PFSK-1 (cell line): ENCODE results near the gene TANGO6.

Source experiments
- FOXP2 ChIP-seq: optimal IDR thresholded peaks from 2 replicates; pipeline ENCODE3; 2011; ENCODE audit warnings: borderline replicate concordance, control low read depth, inconsistent platforms; ENCODE audit not compliant: insufficient read depth; ENCODE audit errors: extremely low read length, extremely low read depth
- POLR2AphosphoS5 ChIP-seq: IDR thresholded peaks from 2 replicates; pipeline ENCODE4 v1.6.1; 2012; ENCODE audit warnings: low read depth, mild to moderate bottlenecking, control low read depth, low read length, moderate library complexity
- SIN3A ChIP-seq: IDR thresholded peaks from 2 replicates; pipeline ENCODE4 v1.6.1; 2012; ENCODE audit warnings: mild to moderate bottlenecking, low read length, moderate library complexity, borderline replicate concordance; ENCODE audit not compliant: insufficient read depth
- TAF1 ChIP-seq: IDR thresholded peaks from 2 replicates; pipeline ENCODE4 v1.6.1; 2012; ENCODE audit warnings: low read length, control low read depth, borderline replicate concordance; ENCODE audit not compliant: insufficient read depth
- TF ChIP-seq, protein P1 (sequence below), 2 experiments: IDR thresholded peaks; 2 replicates each; pipeline versions ENCODE4 v1.6.1 to v1.8.0; 2011 to 2012; ENCODE audit warnings: low read depth in 2 of 2, low read length in 2 of 2, control low read depth in 1 of 2, inconsistent platforms in 1 of 2, mild to moderate bottlenecking in 1 of 2, moderate library complexity in 1 of 2; ENCODE audit not compliant: insufficient read depth in 1 of 2

Gene TANGO6

DNA sequence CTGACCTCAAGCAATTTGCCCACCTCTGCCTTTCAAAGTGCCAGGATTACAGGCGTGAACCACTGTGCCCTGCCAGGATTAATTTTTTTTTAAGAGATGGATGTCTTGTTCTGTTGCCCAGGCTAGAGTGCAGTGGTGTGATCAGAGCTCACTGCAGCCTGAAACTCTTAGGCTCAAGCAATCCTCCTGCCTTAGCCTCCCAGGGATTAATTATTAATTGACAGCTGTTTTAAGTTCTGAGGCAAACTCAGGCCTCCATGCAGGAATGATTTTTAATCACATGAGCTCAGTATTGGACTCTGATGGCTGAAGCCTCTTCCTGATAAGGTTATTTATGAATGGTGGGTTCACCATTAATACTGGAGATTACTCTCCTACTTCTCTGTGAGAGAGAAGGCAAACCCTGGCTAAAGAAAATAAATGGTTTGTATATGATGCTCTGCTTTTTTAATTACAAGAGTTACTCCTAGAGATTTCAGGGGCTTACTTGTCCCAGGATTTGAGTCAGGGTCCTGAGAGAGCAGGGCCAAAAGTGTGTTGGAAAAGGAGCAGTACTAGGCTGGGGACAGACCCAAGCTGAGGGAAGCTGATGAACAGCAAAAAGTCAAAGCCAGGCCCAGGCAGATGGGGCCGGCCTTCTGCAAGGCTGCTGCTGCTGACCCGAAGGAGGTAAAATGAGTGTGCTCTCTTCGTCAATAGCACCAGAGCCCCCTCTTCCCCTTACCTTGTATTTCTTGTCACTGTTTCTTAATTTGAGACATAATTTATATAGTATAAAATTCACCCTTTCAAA is 205.2 kb downstream of the TANGO6 start:
- TF ChIP-seq TAF1 (no peak), POLR2AphosphoS5 (no peak), SIN3A (no peak), FOXP2 (no peak)
- TF ChIP-seq, protein P1, sequence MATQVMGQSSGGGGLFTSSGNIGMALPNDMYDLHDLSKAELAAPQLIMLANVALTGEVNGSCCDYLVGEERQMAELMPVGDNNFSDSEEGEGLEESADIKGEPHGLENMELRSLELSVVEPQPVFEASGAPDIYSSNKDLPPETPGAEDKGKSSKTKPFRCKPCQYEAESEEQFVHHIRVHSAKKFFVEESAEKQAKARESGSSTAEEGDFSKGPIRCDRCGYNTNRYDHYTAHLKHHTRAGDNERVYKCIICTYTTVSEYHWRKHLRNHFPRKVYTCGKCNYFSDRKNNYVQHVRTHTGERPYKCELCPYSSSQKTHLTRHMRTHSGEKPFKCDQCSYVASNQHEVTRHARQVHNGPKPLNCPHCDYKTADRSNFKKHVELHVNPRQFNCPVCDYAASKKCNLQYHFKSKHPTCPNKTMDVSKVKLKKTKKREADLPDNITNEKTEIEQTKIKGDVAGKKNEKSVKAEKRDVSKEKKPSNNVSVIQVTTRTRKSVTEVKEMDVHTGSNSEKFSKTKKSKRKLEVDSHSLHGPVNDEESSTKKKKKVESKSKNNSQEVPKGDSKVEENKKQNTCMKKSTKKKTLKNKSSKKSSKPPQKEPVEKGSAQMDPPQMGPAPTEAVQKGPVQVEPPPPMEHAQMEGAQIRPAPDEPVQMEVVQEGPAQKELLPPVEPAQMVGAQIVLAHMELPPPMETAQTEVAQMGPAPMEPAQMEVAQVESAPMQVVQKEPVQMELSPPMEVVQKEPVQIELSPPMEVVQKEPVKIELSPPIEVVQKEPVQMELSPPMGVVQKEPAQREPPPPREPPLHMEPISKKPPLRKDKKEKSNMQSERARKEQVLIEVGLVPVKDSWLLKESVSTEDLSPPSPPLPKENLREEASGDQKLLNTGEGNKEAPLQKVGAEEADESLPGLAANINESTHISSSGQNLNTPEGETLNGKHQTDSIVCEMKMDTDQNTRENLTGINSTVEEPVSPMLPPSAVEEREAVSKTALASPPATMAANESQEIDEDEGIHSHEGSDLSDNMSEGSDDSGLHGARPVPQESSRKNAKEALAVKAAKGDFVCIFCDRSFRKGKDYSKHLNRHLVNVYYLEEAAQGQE (IDR thresholded peaks at IDR 0.05; ENCODE audit: insufficient read depth in 1 of 2, low read depth in 2 of 2, low read length in 2 of 2) = no peak

DNA sequence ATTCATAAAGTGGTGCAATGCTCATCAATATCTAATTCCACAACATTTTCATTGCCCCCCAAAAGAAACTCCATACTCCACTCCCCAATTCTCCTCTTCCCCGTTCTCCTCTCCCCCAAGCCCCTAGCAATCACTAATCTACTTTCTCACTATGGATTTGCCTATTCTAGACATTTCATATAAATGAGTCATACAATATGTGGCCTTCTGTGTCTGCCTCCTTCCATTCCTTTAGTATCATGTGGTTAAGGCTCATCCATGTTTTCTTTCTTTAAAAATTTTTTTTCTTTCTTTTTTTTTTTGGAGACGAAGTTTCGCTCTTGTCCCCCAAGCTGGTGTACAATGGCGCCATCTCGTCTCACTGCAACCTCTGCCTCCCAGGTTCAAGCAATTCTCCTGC is 205.8 kb downstream of the TANGO6 start:
- TF ChIP-seq TAF1 (no peak), SIN3A (no peak), POLR2AphosphoS5 (no peak), FOXP2 (no peak)
- TF ChIP-seq, protein P1 (IDR thresholded peaks at IDR 0.05; ENCODE audit: insufficient read depth in 1 of 2, low read depth in 2 of 2, low read length in 2 of 2) = no peak

DNA sequence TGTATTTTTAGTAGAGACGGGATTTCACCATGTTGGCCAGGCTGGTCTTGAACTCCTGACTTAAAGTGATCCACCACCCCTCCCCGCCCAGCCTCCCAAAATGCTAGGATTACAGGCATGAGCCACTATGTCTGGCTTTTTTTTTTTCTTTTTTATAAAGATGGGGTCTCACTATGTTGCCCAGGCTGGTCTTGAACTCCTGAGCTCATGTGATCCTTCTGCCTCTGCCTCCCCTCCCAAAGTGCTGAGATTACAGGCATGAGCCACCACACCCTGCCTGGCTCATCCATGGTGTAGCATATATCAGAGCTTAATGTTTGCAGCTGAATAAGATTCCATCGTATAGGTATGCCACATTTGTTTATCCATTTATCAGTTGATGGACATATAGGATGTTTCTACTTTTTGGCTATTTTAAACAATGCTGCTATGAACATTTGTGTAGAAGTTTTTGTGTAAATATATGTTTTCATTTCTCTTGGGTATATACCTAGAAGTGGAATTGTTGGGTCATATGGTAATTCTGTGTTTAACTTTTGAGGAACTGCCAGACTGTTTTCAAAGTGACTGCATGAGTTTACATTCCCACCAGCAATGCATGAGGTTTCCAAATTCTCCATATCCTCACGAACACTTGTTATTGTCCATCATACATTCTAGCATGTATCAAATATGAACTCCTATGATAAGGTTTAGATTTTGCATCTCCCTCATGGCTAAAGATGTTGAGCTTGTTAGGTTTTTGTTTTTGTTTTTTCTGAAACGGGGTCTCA is 206.5 kb downstream of the TANGO6 start:
- TF ChIP-seq SIN3A (no peak), FOXP2 (no peak), TAF1 (no peak), POLR2AphosphoS5 (no peak)
- TF ChIP-seq, protein P1 (IDR thresholded peaks at IDR 0.05; ENCODE audit: insufficient read depth in 1 of 2, low read depth in 2 of 2, low read length in 2 of 2) = no peak

DNA sequence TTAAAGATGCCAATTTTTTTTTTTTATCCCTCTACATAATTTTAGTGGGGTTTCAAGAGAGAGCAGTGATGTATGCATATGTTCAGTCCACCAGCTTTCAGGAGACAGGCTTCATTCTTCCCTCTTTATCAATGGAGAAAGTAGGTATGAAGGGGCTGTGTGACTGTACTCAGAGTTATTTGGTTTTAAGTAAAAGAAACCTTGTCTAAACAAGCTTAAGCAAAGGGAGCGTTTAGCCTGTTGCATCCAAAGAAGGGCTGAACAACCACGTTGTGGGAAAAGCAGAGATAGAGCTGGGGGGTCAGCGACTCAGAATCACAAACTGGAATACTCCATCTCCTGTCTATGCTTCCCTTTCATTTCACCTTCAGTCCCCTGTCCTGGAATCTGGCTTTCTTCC is 211.7 kb downstream of the TANGO6 start:
- TF ChIP-seq FOXP2 (no peak), POLR2AphosphoS5 (no peak)

DNA sequence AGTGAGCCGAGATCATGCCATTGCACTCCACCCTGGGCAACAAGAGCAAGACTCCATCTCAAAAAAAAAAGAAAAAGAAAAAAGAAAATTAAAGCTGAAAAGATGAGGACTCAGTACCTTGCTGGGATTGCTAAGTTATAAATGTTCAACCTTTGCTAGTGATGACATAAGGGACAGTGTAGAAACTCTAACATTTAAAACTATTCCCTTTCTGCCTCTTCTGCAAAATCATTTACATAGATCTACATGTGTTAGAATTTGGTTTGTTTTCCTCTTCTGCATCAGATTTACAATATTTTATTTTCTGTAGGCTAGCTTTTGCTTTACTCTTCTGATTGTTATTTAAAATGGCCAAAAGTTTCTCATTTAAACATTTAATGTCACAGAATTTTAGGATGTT is 212.6 kb downstream of the TANGO6 start:
- TF ChIP-seq, protein P1 (IDR thresholded peaks at IDR 0.05; ENCODE audit: insufficient read depth in 1 of 2, low read depth in 2 of 2, low read length in 2 of 2) = no peak
- TF ChIP-seq POLR2AphosphoS5 (no peak), SIN3A (no peak)
